ENCODE data around the gene CORO2B. TPM values are rescaled to one million over a fixed set of nuclear protein-coding genes. Genes with fewer than 3 reads are reported as not detected.

CORO2B gene
- total and polyA plus RNA-seq, 2 of the 4 experiments (the other 2 are of a cell fraction): 9.3 to 39.3 TPM

DNA sequence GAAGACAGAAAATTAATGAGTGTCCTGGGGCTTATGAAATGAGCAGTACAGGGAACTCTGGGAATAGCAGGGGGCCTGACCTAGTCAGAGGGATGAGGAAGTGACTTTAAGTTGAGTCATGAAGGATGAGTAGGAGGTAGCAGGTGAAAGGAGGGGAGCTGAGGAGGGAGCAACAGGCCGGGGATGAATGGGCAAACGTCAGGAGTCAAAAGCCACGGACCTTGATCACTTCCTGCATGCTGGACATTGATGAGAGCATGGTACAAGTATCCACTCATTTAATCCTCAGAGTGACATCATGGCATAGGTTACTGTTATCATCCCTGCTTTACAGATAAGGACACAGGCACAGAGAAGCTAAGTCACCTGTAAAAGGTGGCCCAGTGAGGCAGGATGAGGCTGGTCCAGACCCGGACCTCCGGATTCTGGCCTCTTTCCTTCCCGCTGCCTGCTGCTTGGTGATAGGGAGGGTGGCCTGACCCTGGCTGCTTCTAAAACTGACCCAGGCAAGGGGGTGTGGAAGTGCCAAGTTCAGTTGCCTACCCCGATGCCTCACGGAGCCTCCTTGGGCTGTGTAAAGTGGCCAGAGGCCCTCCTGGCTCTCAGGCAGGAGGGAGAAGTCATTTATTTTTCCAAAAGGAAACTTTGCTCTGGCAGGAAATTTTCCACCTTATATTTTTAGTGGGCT is 7.6 kb downstream of the CORO2B start (continued):
- TF ChIP-seq NFE2L2 (IDR thresholded peaks at IDR 0.05; ENCODE audit: low read depth, low read length): peak; percentile 26; the same call in 1 of the 2 replicates

DNA sequence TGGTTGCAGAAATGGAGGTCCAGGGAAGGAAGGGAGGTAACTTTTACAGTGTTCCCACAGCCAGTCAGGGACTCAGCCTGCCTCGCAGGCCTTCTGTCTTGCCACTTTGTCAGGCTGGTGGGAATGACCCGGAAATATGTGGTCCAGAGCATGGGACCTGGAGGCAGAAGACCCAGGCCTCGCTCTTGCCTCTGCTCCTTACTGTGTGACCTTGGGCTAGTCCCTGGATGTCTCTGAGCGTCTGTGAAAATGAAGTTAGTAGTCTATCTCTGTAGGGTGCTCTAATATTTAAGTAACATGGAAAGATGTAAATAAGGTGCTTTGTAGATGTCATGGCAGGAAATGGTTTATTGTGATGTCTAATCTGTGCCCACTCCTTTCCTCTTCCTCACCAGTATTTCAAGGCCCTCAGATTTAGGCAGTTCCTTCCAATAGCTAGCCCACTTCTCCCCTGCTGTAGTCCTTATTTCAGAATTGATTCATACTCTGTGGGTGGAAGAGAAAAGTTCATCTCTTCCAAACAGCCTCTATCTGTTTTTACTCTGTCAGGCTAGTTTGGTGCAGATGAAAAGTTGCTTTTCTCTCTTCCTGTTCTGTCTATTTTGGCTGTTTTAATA is 9.1 kb downstream of the CORO2B start:
- Histone ChIP-seq H3K27me3 (ENCODE audit: control insufficient read depth, insufficient read depth, low read length) (no peaks in the 10 kb centered on the region), H2AFZ (replicated peaks; ENCODE audit: low read length, poor library complexity) (no peak overlapping the region), H2AK5ac (ENCODE audit: low read depth, low read length) (peak overlapping the region; percentile 92), H4K5ac (ENCODE audit: low read depth, low read length) (peak overlapping the region; percentile 60; the same call in 1 of the 2 replicates), H3K9ac (ENCODE audit: low read depth, low read length) (no peak overlapping the region), H2AK9ac (replicated peaks; ENCODE audit: low read depth, low read length, poor library complexity) (peak overlapping the region; percentile 59), H3K4me3 (ENCODE audit: insufficient read depth, low read depth, low read length) (no peak overlapping the region), H4K91ac (ENCODE audit: insufficient read depth, low read depth, low read length) (peak overlapping the region; percentile 49; the same call in 1 of the 2 replicates), H4K20me1 (ENCODE audit: insufficient read depth, low read length) (no peaks in the 10 kb centered on the region), H2BK15ac (ENCODE audit: low read depth, low read length) (peak overlapping the region; percentile 30; the same call in 1 of the 3 replicates), H3K4ac (ENCODE audit: low read depth, low read length) (peak overlapping the region; percentile 75), H3K18ac (ENCODE audit: low read depth, low read length) (peak overlapping the region; percentile 35), H3K9me3 (ENCODE audit: control insufficient read depth, insufficient read depth, low read length) (no peaks in the 10 kb centered on the region), H3K4me1 (ENCODE audit: control insufficient read depth, insufficient read depth, low read length) (peaks cover 34% of the 10 kb centered on the region), H4K8ac (ENCODE audit: low read depth in 2 of 2, low read length in 2 of 2) (peak overlapping the region in 1 of 2 experiments; percentile 48; a peak in 3 of 4 replicates), H2BK5ac (ENCODE audit: low read depth, low read length, poor library complexity, severe bottlenecking) (peak overlapping the region; percentile 62), H3K27ac (ENCODE audit: insufficient read depth, low read length) (peak overlapping the region; percentile 15; the same call in 1 of the 2 replicates), H3K36me3 (ENCODE audit: control insufficient read depth, insufficient read depth, low read length) (no peaks in the 10 kb centered on the region), H3K14ac (replicated peaks; ENCODE audit: low read depth, low read length) (peak overlapping the region; percentile 26), H2BK120ac (ENCODE audit: low read depth, low read length) (peak overlapping the region; percentile 84), H3K9me1 (ENCODE audit: insufficient read depth, low read length) (peaks cover 30% of the 10 kb centered on the region), H3K56ac (ENCODE audit: extremely low read depth, insufficient read depth, low read length) (no peak overlapping the region), H3K79me1 (ENCODE audit: low read depth in 1 of 2, low read length in 2 of 2) (peaks cover 22 to 93% of the 10 kb centered on the region in 2 experiments), H2BK20ac (ENCODE audit: low read depth, low read length) (peak overlapping the region; percentile 10; the same call in 1 of the 2 replicates), H3K23ac (ENCODE audit: low read depth, low read length) (peak overlapping the region; percentile 21; the same call in 1 of the 2 replicates), H3K4me2 (ENCODE audit: low read depth, low read length) (no peak overlapping the region)
- DNase-seq: no peak
- 100% methylated on average over 3 of the region's 4 CpGs; no CpG with 5 or more reads in 1 of the 2 experiments for WGBS, 2 experiments (ENCODE audit: extremely low coverage in 2 of 2, insufficient read length in 1 of 2)
- POLR2A ChIA-PET (ENCODE audit: unreplicated experiment): no interaction called here
- BruUV-seq (replicated peaks): no TSS peak
- CTCF ChIA-PET: no interaction called here
- dilution Hi-C loops (cut with HindIII; ENCODE audit: low sequenced_read_pairs, unreplicated experiment): no loop called here
- in situ Hi-C loops (cut with MboI; ENCODE audit: low sequenced_read_pairs): no loop called here
- no peak for ATAC-seq (ENCODE audit: low read depth)
- intact Hi-C loops (cut with micrococcal nuclease): no loop called here
- TF ChIP-seq MXI1 (IDR thresholded peaks at IDR 0.05; ENCODE audit: borderline replicate concordance, low read depth, low read length) (no peak), NFE2L2 (IDR thresholded peaks at IDR 0.05; ENCODE audit: low read depth, low read length) (no peak), SMC3 (IDR thresholded peaks at IDR 0.05; ENCODE audit: low read depth, low read length) (no peak), MAFK (IDR thresholded peaks at IDR 0.05; ENCODE audit: low read depth, low read length) (no peak), BHLHE40 (IDR thresholded peaks at IDR 0.05; ENCODE audit: low read depth, low read length) (no peak), MAZ (IDR thresholded peaks at IDR 0.05; ENCODE audit: borderline replicate concordance, low read depth, low read length) (no peak), RAD21 (IDR thresholded peaks at IDR 0.05; ENCODE audit: low read length) (no peak), POLR2A (IDR thresholded peaks at IDR 0.05; ENCODE audit: low read depth, low read length) (no peak), CHD1 (IDR thresholded peaks at IDR 0.05; ENCODE audit: low read depth, low read length) (no peak), RFX5 (IDR thresholded peaks at IDR 0.05; ENCODE audit: low read depth, low read length) (no peak), FOS (IDR thresholded peaks at IDR 0.05; ENCODE audit: low read depth, low read length) (no peak)
- TF ChIP-seq, protein P1, sequence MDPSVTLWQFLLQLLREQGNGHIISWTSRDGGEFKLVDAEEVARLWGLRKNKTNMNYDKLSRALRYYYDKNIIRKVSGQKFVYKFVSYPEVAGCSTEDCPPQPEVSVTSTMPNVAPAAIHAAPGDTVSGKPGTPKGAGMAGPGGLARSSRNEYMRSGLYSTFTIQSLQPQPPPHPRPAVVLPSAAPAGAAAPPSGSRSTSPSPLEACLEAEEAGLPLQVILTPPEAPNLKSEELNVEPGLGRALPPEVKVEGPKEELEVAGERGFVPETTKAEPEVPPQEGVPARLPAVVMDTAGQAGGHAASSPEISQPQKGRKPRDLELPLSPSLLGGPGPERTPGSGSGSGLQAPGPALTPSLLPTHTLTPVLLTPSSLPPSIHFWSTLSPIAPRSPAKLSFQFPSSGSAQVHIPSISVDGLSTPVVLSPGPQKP (IDR thresholded peaks at IDR 0.05; ENCODE audit: borderline replicate concordance, low read depth, low read length): no peak
- TF ChIP-seq, protein P2, sequence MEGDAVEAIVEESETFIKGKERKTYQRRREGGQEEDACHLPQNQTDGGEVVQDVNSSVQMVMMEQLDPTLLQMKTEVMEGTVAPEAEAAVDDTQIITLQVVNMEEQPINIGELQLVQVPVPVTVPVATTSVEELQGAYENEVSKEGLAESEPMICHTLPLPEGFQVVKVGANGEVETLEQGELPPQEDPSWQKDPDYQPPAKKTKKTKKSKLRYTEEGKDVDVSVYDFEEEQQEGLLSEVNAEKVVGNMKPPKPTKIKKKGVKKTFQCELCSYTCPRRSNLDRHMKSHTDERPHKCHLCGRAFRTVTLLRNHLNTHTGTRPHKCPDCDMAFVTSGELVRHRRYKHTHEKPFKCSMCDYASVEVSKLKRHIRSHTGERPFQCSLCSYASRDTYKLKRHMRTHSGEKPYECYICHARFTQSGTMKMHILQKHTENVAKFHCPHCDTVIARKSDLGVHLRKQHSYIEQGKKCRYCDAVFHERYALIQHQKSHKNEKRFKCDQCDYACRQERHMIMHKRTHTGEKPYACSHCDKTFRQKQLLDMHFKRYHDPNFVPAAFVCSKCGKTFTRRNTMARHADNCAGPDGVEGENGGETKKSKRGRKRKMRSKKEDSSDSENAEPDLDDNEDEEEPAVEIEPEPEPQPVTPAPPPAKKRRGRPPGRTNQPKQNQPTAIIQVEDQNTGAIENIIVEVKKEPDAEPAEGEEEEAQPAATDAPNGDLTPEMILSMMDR (conservative IDR thresholded peaks at IDR 0.05; ENCODE audit: low read depth, low read length): no peak
